HG03571 (cell line): ENCODE data around the gene S100A2.
"Not testable (repeated sequence)": the region's sequence is repeated elsewhere in the genome, so short reads cannot be mapped to it uniquely, and the experiment has no call there.

Experiments
- ATAC-seq: cut with Tn5 transposase; IDR thresholded peaks from one replicate; pipeline ENCODE4 v1.9.1; 2021; ENCODE audit not compliant: unreplicated experiment

S100A2 gene

GRCh38 chr1:153534226-153534924, 31.3 kb downstream of the S100A2 start:
- ATAC-seq = no peak

GRCh38 chr1:153533689-153534201, 31.9 kb downstream of the S100A2 start:
- no peak for ATAC-seq

- ATAC-seq = no peak
These were observed 32.7 kb downstream of the S100A2 start for GRCh38 chr1:153532769-153533599.

- ATAC-seq = no peak
These were observed 33.5 kb downstream of the S100A2 start for GRCh38 chr1:153532181-153532580.

- ATAC-seq = no peak
These were observed 34.0 kb downstream of the S100A2 start for GRCh38 chr1:153531638-153532037.

GRCh38 chr1:153527683-153528040, 38.0 kb downstream of the S100A2 start:
- no peak for ATAC-seq

GRCh38 chr1:153527023-153527682, 38.5 kb downstream of the S100A2 start:
- no peak for ATAC-seq

- no peak for ATAC-seq
These were observed 39.5 kb downstream of the S100A2 start for GRCh38 chr1:153526132-153526543.

- no peak for ATAC-seq
These were observed 40.4 kb downstream of the S100A2 start for GRCh38 chr1:153525088-153525728.

- ATAC-seq = not testable (repeated sequence)
These were observed 43.1 kb downstream of the S100A2 start for GRCh38 chr1:153522353-153523048.

- ATAC-seq = not testable (repeated sequence)
These were observed 43.8 kb downstream of the S100A2 start for GRCh38 chr1:153521808-153522207.

GRCh38 chr1:153520818-153521476, 44.7 kb downstream of the S100A2 start:
- no peak for ATAC-seq

GRCh38 chr1:153520137-153520691, 45.4 kb downstream of the S100A2 start:
- ATAC-seq = not testable (repeated sequence)

GRCh38 chr1:153519242-153519641, 46.4 kb downstream of the S100A2 start:
- no peak for ATAC-seq

- no peak for ATAC-seq
These were observed 49.9 kb downstream of the S100A2 start for GRCh38 chr1:153515504-153516394.

- ATAC-seq = no peak
These were observed 52.0 kb downstream of the S100A2 start for GRCh38 chr1:153513666-153514065.

- no peak for ATAC-seq
These were observed 52.6 kb downstream of the S100A2 start for GRCh38 chr1:153513023-153513422.
